Measurements from ENCODE around the gene PTCD3. TPM values are rescaled to one million over a fixed set of nuclear protein-coding genes. Genes with fewer than 3 reads are reported as not detected.
A peak's percentile ranks its signal among the peaks of the same experiment; 100 is the strongest.

Gene PTCD3
- total RNA-seq, 1 donor from 2014 or later, result 165 TPM

DNA sequence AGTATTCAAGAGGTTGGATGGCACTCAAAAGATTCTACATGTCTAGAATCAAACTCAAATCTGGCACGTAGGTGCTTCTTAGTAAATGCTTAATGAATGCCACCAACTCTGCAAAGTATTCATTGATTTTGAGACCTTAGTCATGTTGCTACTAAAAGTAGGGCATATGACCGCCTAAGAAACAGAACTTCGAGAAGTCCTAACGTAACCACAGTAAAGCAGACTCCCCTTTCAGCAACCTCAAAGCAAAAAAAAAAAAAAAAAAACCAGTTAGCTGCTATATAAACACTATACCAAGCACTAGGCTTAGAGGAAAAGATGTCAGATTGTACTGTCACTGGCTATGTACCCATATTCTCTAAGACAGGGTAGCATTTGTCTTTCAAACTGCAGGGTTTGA lies 33.9 kb downstream of the PTCD3 start:
- DNase-seq (ENCODE audit: low spot score), result no peak
- H3K9me3 Mint-ChIP-seq, result no peaks in the 10 kb centered on the region
- intact Hi-C loops (cut with micrococcal nuclease), result no loop called here
- H3K27ac Mint-ChIP-seq, result no peak overlapping the region
- H3K4me1 Mint-ChIP-seq (ENCODE audit: low read depth), result peaks cover 12% of the 10 kb centered on the region
- H3K27me3 Mint-ChIP-seq (ENCODE audit: insufficient read depth), result no peaks in the 10 kb centered on the region
- H3K4me3 Mint-ChIP-seq, result no peak overlapping the region
- peaks cover 71% of the 10 kb centered on the region for H3K36me3 Mint-ChIP-seq (ENCODE audit: low read depth)

DNA sequence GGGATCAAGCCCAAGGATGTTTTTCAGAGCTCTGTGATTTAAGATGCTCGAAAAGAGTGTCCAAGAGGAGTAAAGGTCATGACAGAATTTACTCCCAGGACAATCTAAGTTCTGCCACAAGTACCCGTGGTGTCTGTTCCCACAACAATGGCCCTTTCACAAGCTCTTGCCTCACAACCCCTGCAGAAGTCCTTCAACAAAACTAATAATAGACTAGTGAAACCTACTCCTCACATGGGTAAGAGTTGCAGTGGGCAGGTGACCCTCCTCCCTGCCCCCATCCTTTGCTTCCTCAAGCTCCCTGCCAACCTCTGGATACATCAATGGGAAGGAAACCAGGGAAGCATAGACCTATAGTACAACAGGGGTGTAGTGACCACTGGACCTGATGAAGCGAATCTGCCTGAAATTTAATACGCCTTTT lies 34.9 kb downstream of the PTCD3 start:
- DNase-seq (ENCODE audit: low spot score), result no peak
- Mint-ChIP-seq H3K27ac (peak overlapping the region; percentile 29), H3K27me3 (ENCODE audit: insufficient read depth) (no peaks in the 10 kb centered on the region), H3K9me3 (no peaks in the 10 kb centered on the region), H3K4me3 (no peak overlapping the region), H3K36me3 (ENCODE audit: low read depth) (peaks cover 64% of the 10 kb centered on the region), H3K4me1 (ENCODE audit: low read depth) (peaks cover 12% of the 10 kb centered on the region)
- intact Hi-C loops (cut with micrococcal nuclease), result no loop called here

- Mint-ChIP-seq H3K4me1 (ENCODE audit: low read depth) (peaks cover 12% of the 10 kb centered on the region), H3K4me3 (no peak overlapping the region), H3K27ac (no peak overlapping the region), H3K27me3 (ENCODE audit: insufficient read depth) (no peaks in the 10 kb centered on the region), H3K36me3 (ENCODE audit: low read depth) (peaks cover 57% of the 10 kb centered on the region), H3K9me3 (no peaks in the 10 kb centered on the region)
- no peak for DNase-seq (ENCODE audit: low spot score)
- intact Hi-C loops (cut with micrococcal nuclease), result no loop called here
These were observed 36.6 kb downstream of the PTCD3 start for GRCh38 chr2:86142436-86143257.

DNA sequence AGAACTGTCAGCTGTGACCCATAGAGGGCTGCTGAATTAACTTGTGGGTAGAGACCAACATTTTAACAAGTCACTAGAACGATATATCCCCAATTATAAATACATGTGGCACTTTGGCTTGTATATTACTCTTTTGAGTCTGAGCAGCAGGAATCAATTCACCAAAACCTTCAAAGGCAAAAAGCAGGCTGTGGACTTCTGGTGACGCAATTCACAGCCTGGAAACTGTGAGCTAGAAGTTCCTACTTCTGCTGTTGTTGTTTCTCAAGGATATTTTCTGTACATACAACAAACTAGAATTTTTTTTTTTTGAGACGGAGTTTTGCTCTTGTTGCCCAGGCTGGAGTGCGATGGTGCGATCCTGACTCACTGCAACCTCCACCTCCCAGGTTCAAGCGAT lies 37.3 kb downstream of the PTCD3 start:
- H3K36me3 Mint-ChIP-seq (ENCODE audit: low read depth), result peaks cover 57% of the 10 kb centered on the region
- H3K4me3 Mint-ChIP-seq, result no peak overlapping the region
- intact Hi-C loops (cut with micrococcal nuclease), result no loop called here
- H3K4me1 Mint-ChIP-seq (ENCODE audit: low read depth), result peaks cover 12% of the 10 kb centered on the region
- no peak for DNase-seq (ENCODE audit: low spot score)
- H3K27me3 Mint-ChIP-seq (ENCODE audit: insufficient read depth), result no peaks in the 10 kb centered on the region
- no peaks in the 10 kb centered on the region for H3K9me3 Mint-ChIP-seq
- H3K27ac Mint-ChIP-seq, result no peak overlapping the region

- intact Hi-C loops (cut with micrococcal nuclease), result no loop called here
- peak overlapping the region; percentile 12 for H3K27ac Mint-ChIP-seq
- H3K9me3 Mint-ChIP-seq, result no peaks in the 10 kb centered on the region
- no peaks in the 10 kb centered on the region for H3K27me3 Mint-ChIP-seq (ENCODE audit: insufficient read depth)
- peaks cover 56% of the 10 kb centered on the region for H3K36me3 Mint-ChIP-seq (ENCODE audit: low read depth)
- H3K4me3 Mint-ChIP-seq, result no peak overlapping the region
- no peak for DNase-seq (ENCODE audit: low spot score)
- H3K4me1 Mint-ChIP-seq (ENCODE audit: low read depth), result peaks cover 11% of the 10 kb centered on the region
These were observed 38.1 kb downstream of the PTCD3 start for GRCh38 chr2:86143926-86144685.

- H3K27ac Mint-ChIP-seq, result no peak overlapping the region
- no peak overlapping the region for H3K4me3 Mint-ChIP-seq
- no peaks in the 10 kb centered on the region for H3K9me3 Mint-ChIP-seq
- no peak for DNase-seq (ENCODE audit: low spot score)
- H3K4me1 Mint-ChIP-seq (ENCODE audit: low read depth), result peaks cover 4% of the 10 kb centered on the region
- H3K36me3 Mint-ChIP-seq (ENCODE audit: low read depth), result peaks cover 62% of the 10 kb centered on the region
- H3K27me3 Mint-ChIP-seq (ENCODE audit: insufficient read depth), result no peaks in the 10 kb centered on the region
- intact Hi-C loops (cut with micrococcal nuclease), result no loop called here
These were observed 41.8 kb downstream of the PTCD3 start for GRCh38 chr2:86147793-86148192.

DNA sequence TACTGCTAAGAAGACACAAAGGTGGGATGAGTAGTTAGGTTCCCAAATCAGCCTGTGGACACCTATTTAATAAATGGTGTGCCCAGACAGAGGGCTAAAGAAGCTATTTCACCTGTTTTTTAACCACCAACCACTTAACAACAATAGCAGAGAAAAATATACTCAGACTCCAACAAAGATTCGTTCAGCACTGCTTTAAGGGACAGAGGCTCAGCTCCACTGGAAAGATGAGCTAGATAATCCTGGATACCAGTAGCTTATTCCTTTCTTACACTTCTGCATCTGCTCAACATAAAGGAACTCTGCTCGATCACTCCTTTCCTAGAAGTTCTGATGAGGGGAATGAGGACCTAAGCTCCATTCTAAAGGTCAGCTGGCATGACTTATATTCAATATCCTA lies 44.5 kb downstream of the PTCD3 start:
- H3K36me3 Mint-ChIP-seq (ENCODE audit: low read depth), result peaks cover 55% of the 10 kb centered on the region
- intact Hi-C loops (cut with micrococcal nuclease), result no loop called here
- H3K4me1 Mint-ChIP-seq (ENCODE audit: low read depth), result peaks cover 4% of the 10 kb centered on the region
- no peak overlapping the region for H3K4me3 Mint-ChIP-seq
- no peak for DNase-seq (ENCODE audit: low spot score)
- no peak overlapping the region for H3K27ac Mint-ChIP-seq
- H3K27me3 Mint-ChIP-seq (ENCODE audit: insufficient read depth), result no peaks in the 10 kb centered on the region
- no peaks in the 10 kb centered on the region for H3K9me3 Mint-ChIP-seq

- Mint-ChIP-seq H3K9me3 (no peaks in the 10 kb centered on the region), H3K4me3 (no peak overlapping the region), H3K4me1 (ENCODE audit: low read depth) (no peaks in the 10 kb centered on the region), H3K27ac (no peak overlapping the region), H3K27me3 (ENCODE audit: insufficient read depth) (no peaks in the 10 kb centered on the region), H3K36me3 (ENCODE audit: low read depth) (peaks cover 48% of the 10 kb centered on the region)
- no peak for DNase-seq (ENCODE audit: low spot score)
- intact Hi-C loops (cut with micrococcal nuclease), result loop anchor here (5.0 kb wide), 1 partner anchor 35 kb away; no protein-coding TSS in a partner anchor
These were observed 51.0 kb downstream of the PTCD3 start for GRCh38 chr2:86157009-86157556.

GRCh38 chr2:86158286-86158685 lies 52.3 kb downstream of the PTCD3 start:
- Mint-ChIP-seq H3K27me3 (ENCODE audit: insufficient read depth) (no peaks in the 10 kb centered on the region), H3K4me1 (ENCODE audit: low read depth) (no peaks in the 10 kb centered on the region), H3K36me3 (ENCODE audit: low read depth) (peaks cover 42% of the 10 kb centered on the region)

GRCh38 chr2:86160156-86160952 lies 54.3 kb downstream of the PTCD3 start:
- Mint-ChIP-seq H3K36me3 (ENCODE audit: low read depth) (peaks cover 39% of the 10 kb centered on the region), H3K27ac (peak overlapping the region; percentile 23), H3K27me3 (ENCODE audit: insufficient read depth) (no peaks in the 10 kb centered on the region), H3K4me1 (ENCODE audit: low read depth) (no peaks in the 10 kb centered on the region), H3K9me3 (no peaks in the 10 kb centered on the region), H3K4me3 (no peak overlapping the region)
- intact Hi-C loops (cut with micrococcal nuclease), result no loop called here
- no peak for DNase-seq (ENCODE audit: low spot score)

More at GRCh38 chr2:86158286-86158685, 52.3 kb downstream of the PTCD3 start:
- intact Hi-C loops (cut with micrococcal nuclease), result loop anchor here (5.0 kb wide), 1 partner anchor 36 kb away; no protein-coding TSS in a partner anchor
- no peak overlapping the region for H3K27ac Mint-ChIP-seq
- H3K4me3 Mint-ChIP-seq, result no peak overlapping the region
- no peaks in the 10 kb centered on the region for H3K9me3 Mint-ChIP-seq
- no peak for DNase-seq (ENCODE audit: low spot score)

- Mint-ChIP-seq H3K27ac (no peak overlapping the region), H3K27me3 (ENCODE audit: insufficient read depth) (no peaks in the 10 kb centered on the region), H3K36me3 (ENCODE audit: low read depth) (peaks cover 42% of the 10 kb centered on the region), H3K9me3 (no peaks in the 10 kb centered on the region), H3K4me1 (ENCODE audit: low read depth) (peaks cover 16% of the 10 kb centered on the region), H3K4me3 (no peak overlapping the region)
- DNase-seq (ENCODE audit: low spot score), result no peak
- intact Hi-C loops (cut with micrococcal nuclease), result no loop called here
These were observed 64.4 kb downstream of the PTCD3 start for GRCh38 chr2:86170449-86170848.

DNA sequence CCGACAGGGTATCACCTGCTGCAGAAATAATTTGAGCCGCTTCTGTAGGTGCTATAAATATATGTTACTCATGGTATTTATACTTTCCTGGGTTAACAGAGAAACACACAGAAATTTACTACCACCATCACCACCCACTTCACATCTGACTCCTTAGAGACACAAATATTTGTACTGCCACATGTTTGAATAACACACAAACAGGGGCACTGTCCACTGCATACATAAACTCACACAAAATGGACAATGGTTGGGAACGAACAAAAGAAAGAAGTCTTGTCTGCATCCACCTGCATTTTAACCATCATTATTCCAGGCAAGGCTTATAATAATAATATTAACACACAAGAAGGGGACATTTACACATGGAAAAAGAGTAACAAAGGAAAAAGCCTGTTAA lies 65.3 kb downstream of the PTCD3 start:
- Mint-ChIP-seq H3K27me3 (ENCODE audit: insufficient read depth) (no peaks in the 10 kb centered on the region), H3K4me3 (no peak overlapping the region), H3K36me3 (ENCODE audit: low read depth) (peaks cover 49% of the 10 kb centered on the region), H3K27ac (no peak overlapping the region), H3K4me1 (ENCODE audit: low read depth) (peaks cover 24% of the 10 kb centered on the region), H3K9me3 (no peaks in the 10 kb centered on the region)
- intact Hi-C loops (cut with micrococcal nuclease), result no loop called here
- no peak for DNase-seq (ENCODE audit: low spot score)

Data from activated T-helper 1 cell treated with anti-CD3 and anti-CD28 coated beads, Interleukin-12 subunit alpha, Interleukin-12 subunit beta, Interleukin-2, Interleukin-4 antibody, amounts not matched to agents 30 ng/mL and 10 ng/mL and 1 ng/mL, durations not matched to agents 14 hours and 24 hours and 36 hours (primary cell).